Measurements from ENCODE around the gene C11orf42.
"Not testable (repeated sequence)": the region's sequence is repeated elsewhere in the genome, so short reads cannot be mapped to it uniquely, and the experiment has no call there.

C11orf42 gene

GRCh38 chr11:6224421-6224820 is 19.1 kb downstream of the C11orf42 start:
- no peak for DNase-seq

GRCh38 chr11:6225024-6225423 is 19.7 kb downstream of the C11orf42 start:
- DNase-seq: peak; percentile 29

GRCh38 chr11:6225896-6226295 is 20.5 kb downstream of the C11orf42 start:
- peak; percentile 67 for DNase-seq

GRCh38 chr11:6228520-6228919 is 23.2 kb downstream of the C11orf42 start:
- DNase-seq: no peak

GRCh38 chr11:6229911-6230310 is 24.6 kb downstream of the C11orf42 start:
- DNase-seq: no peak

- no peak for DNase-seq
These were observed 27.5 kb downstream of the C11orf42 start for GRCh38 chr11:6232899-6233298.

- no peak for DNase-seq
These were observed 28.6 kb downstream of the C11orf42 start for GRCh38 chr11:6233984-6234386.

GRCh38 chr11:6234387-6235107 is 29.2 kb downstream of the C11orf42 start, which contains the start of gene FHIP1B:
Gene FHIP1B, minus strand, starts transcription at chr11:6234636. Its CDS starts 10,120 bp downstream, at chr11:6224516.
- peak; percentile 100 for DNase-seq

- no peak for DNase-seq
These were observed 31.9 kb downstream of the C11orf42 start for GRCh38 chr11:6237266-6237665.

- DNase-seq: peak; percentile 63
These were observed 32.5 kb downstream of the C11orf42 start for GRCh38 chr11:6237761-6238302.

GRCh38 chr11:6238902-6239301 is 33.5 kb downstream of the C11orf42 start, which contains the start of gene CNGA4:
Gene CNGA4, plus strand, starts transcription at chr11:6239089. Its CDS starts 118 bp downstream, at chr11:6239207.
- peak; percentile 36 for DNase-seq

- DNase-seq: no peak
These were observed 34.8 kb downstream of the C11orf42 start for GRCh38 chr11:6240139-6240538.

- no peak for DNase-seq
These were observed 35.4 kb downstream of the C11orf42 start for GRCh38 chr11:6240781-6241180.

GRCh38 chr11:6241316-6241715 is 36.0 kb downstream of the C11orf42 start:
- no peak for DNase-seq

GRCh38 chr11:6245536-6245935 is 40.2 kb downstream of the C11orf42 start:
- DNase-seq: no peak

GRCh38 chr11:6248248-6248647 is 42.9 kb downstream of the C11orf42 start:
- DNase-seq: no peak

- not testable (repeated sequence) for DNase-seq
These were observed 43.5 kb downstream of the C11orf42 start for GRCh38 chr11:6248897-6249296.

- DNase-seq: peak; percentile 96
These were observed 44.6 kb downstream of the C11orf42 start for GRCh38 chr11:6249770-6250555.

- peak; percentile 60 for DNase-seq
These were observed 45.9 kb downstream of the C11orf42 start for GRCh38 chr11:6251120-6251733.

- peak; percentile 94 for DNase-seq
These were observed 46.7 kb downstream of the C11orf42 start for GRCh38 chr11:6251990-6252473.

- DNase-seq: no peak
These were observed 47.8 kb downstream of the C11orf42 start for GRCh38 chr11:6253197-6253596.

- no peak for DNase-seq
These were observed 52.8 kb downstream of the C11orf42 start for GRCh38 chr11:6258141-6258540.

- DNase-seq: no peak
These were observed 53.3 kb downstream of the C11orf42 start for GRCh38 chr11:6258571-6259081.
